Fibroblast of lung (primary cell): Measurements from ENCODE around the gene RXFP4.

Experiments used
- EZH2 ChIP-seq: IDR thresholded peaks from 2 replicates; pipeline ENCODE4 v1.5.1; 2012; ENCODE audit warnings: low read length, control low read depth, mild to moderate bottlenecking; ENCODE audit errors: missing control alignments
- TF ChIP-seq, protein P1 (sequence below), 2 donors: IDR thresholded peaks in 1 of 2; conservative IDR thresholded peaks in 1 of 2; 1 replicate in 1 of 2; 2 replicates in 1 of 2; pipeline ENCODE4 v1.5.1; 2011 to 2012; ENCODE audit warnings: low read length in 2 of 2, control low read depth in 1 of 2, inconsistent platforms in 1 of 2, low read depth in 1 of 2, mild to moderate bottlenecking in 1 of 2

DNA sequence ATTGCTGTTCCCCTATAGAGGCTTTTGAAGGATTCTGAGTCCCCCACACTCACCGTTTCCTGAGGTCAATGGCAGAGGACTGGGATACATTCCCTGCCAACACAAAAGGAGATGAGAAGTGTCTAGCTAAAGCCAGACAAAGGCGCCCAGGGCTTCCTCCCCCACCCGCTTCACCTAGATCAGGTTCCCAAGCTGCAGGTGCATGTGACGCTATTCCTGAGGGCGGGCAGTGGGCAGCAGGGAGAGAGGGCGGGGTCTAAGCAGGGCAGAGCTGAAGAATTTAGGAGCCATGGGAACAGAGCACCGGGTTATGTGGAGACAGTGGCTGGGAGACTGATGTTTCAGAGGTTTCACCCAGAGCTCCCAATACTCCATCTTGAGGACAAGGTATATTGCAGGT lies 42.9 kb downstream of the RXFP4 start:
- TF ChIP-seq, protein P1, sequence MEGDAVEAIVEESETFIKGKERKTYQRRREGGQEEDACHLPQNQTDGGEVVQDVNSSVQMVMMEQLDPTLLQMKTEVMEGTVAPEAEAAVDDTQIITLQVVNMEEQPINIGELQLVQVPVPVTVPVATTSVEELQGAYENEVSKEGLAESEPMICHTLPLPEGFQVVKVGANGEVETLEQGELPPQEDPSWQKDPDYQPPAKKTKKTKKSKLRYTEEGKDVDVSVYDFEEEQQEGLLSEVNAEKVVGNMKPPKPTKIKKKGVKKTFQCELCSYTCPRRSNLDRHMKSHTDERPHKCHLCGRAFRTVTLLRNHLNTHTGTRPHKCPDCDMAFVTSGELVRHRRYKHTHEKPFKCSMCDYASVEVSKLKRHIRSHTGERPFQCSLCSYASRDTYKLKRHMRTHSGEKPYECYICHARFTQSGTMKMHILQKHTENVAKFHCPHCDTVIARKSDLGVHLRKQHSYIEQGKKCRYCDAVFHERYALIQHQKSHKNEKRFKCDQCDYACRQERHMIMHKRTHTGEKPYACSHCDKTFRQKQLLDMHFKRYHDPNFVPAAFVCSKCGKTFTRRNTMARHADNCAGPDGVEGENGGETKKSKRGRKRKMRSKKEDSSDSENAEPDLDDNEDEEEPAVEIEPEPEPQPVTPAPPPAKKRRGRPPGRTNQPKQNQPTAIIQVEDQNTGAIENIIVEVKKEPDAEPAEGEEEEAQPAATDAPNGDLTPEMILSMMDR (conservative IDR thresholded peaks at IDR 0.05 in 1 of 2, IDR thresholded peaks at IDR 0.05 in 1 of 2; ENCODE audit: low read depth in 1 of 2, low read length in 2 of 2): no peak
- TF ChIP-seq EZH2: no peak
